Gastroesophageal sphincter (tissue), 3 donors: ENCODE data around the gene FBXO3.

Experiments used
- POLR2AphosphoS5 ChIP-seq: sonication (generic); formaldehyde crosslinking; IDR thresholded peaks from one replicate; pipeline ENCODE4 v1.6.1; 2017; ENCODE audit warnings: antibody characterized with exemption
- TF ChIP-seq, protein P1 (sequence below), 4 experiments: fragments of 200-600 bp in 2 of 4; fragments of 450-650 bp in 2 of 4; sonication (generic) in 1 of 4; IDR thresholded peaks; one replicate each; pipeline ENCODE4 v1.5.1; 2017 to 2019; ENCODE audit warnings: antibody characterized with exemption in 4 of 4, mild to moderate bottlenecking in 2 of 4, moderate library complexity in 2 of 4

GRCh38 chr11:33779849-33780528, 5.7 kb upstream of the FBXO3 start:
- TF ChIP-seq, protein P1, sequence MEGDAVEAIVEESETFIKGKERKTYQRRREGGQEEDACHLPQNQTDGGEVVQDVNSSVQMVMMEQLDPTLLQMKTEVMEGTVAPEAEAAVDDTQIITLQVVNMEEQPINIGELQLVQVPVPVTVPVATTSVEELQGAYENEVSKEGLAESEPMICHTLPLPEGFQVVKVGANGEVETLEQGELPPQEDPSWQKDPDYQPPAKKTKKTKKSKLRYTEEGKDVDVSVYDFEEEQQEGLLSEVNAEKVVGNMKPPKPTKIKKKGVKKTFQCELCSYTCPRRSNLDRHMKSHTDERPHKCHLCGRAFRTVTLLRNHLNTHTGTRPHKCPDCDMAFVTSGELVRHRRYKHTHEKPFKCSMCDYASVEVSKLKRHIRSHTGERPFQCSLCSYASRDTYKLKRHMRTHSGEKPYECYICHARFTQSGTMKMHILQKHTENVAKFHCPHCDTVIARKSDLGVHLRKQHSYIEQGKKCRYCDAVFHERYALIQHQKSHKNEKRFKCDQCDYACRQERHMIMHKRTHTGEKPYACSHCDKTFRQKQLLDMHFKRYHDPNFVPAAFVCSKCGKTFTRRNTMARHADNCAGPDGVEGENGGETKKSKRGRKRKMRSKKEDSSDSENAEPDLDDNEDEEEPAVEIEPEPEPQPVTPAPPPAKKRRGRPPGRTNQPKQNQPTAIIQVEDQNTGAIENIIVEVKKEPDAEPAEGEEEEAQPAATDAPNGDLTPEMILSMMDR (IDR thresholded peaks at IDR 0.05): no peak
- no peak for TF ChIP-seq POLR2AphosphoS5
